Epithelial cell of proximal tubule (primary cell): Measurements from ENCODE around the gene ST6GAL1. TPM values are rescaled to one million over a fixed set of nuclear protein-coding genes. Genes with fewer than 3 reads are reported as not detected.

ENCODE experiments used
- DNase-seq: peaks from one replicate; pipeline ENCODE4 v3.0.0-alpha.2; 2011; ENCODE audit warnings: low read depth
- H3K4me3 ChIP-seq: 2 replicates; pipeline ENCODE4 v1.5.1; 2011; ENCODE audit warnings: low read depth, mild to moderate bottlenecking, low read length
- CTCF ChIP-seq: conservative IDR thresholded peaks from 2 replicates; pipeline ENCODE4 v1.5.1; 2012; ENCODE audit warnings: low read depth, mild to moderate bottlenecking, low read length
- total RNA-seq: library from RNA; depleted of rRNA; stranded (reverse); fragments of >200 nt; gene quantifications from 2 replicates; pipeline ENCODE4 v1.2.3, GENCODE V29; 2015

ST6GAL1 gene
- total RNA-seq, 1 donor from 2014 or later: 23.1 TPM

DNA sequence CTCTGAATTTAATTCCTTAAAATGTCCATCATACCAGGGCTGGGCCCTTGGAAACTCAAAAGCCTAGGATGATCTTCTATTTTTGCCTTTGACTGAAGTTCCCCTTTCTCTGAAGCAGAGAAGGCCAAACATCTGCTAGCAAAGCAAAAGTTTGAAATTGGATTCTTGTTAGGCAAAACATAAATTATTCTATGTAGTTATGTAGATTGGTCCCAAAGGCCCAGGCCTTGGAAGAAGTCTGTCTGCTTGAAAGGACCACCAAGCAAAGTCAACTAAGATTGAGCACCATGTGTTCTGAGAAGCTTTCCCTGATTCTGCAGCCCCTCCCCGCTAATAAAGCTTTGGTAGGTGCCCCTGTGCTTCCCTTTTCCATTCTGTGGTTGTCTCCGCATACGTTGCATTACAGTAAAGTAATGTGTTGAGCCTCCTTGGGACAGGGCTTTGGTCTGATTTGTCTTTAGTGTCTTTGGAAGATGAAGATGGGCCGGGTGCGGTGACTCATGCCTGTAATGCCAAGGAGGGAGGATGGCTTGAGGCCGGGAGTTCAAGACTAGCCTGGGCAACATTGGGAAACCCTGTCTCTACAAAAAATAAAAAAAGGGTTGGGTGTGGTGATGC, 152.5 kb downstream of the ST6GAL1 start:
- DNase-seq: no peak
- H3K4me3 ChIP-seq: no peak overlapping the region
- TF ChIP-seq CTCF: no peak

DNA sequence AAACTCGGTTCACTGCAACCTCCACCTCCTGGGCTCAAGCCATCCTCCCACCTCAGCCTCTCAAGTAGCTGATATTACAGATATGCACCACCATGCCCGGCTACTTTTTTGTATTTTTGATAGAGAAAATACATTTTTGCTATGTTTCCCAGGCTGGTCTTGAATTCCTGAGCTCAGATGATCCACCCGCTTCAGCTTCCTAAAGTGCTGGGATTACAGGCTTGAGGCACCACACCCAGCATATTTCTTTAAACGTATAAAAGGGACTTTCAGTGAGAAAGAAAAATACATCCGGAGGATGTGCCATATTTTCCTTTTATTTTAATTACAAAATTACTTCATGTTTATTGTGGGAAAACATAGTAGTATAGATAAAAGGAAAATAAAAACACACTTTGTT, 153.8 kb downstream of the ST6GAL1 start:
- TF ChIP-seq CTCF: no peak
- no peak for DNase-seq
- H3K4me3 ChIP-seq: no peak overlapping the region

- no peak for DNase-seq
- no peak overlapping the region for H3K4me3 ChIP-seq
- no peak for TF ChIP-seq CTCF
Measured at GRCh38 chr3:187084580-187084979, 154.3 kb downstream of the ST6GAL1 start.

DNA sequence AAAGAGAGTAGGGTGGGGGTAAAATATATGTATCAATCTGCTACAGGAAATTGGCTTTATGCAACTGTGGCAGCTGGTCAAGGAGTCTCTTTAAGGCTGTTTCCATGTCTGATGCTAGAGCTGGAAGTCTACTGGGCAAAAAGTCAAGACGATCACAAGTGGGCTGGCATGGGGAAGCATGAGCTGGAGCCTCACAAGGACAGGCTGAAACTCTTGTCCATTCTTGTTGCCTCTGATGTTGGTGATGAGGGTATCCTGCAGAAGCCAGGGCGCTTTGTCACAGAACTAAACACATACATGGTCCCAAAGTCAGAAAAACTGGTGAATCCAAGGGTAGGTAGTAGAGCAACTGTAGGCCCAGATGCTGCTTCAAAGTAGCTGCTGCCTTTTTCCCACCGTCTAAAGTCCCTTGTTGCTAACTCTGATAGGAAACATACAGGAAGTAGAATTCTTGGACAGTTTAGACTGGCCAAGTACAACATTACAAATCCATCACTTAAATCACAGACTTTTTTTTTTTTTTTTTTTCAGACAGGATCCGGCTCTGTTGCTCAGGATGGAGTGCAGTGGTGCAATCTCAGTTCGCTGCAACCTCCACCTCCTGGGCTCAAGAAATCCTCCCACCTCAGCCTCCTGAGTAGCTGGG, 154.8 kb downstream of the ST6GAL1 start:
- TF ChIP-seq CTCF: no peak
- no peak for DNase-seq
- no peak overlapping the region for H3K4me3 ChIP-seq

- no peak for TF ChIP-seq CTCF
- no peak overlapping the region for H3K4me3 ChIP-seq
- peak; percentile 32 for DNase-seq
Measured at GRCh38 chr3:187085933-187086332, 155.6 kb downstream of the ST6GAL1 start.

GRCh38 chr3:187086831-187087230, 156.5 kb downstream of the ST6GAL1 start:
- no peak overlapping the region for H3K4me3 ChIP-seq
- no peak for TF ChIP-seq CTCF
- no peak for DNase-seq

DNA sequence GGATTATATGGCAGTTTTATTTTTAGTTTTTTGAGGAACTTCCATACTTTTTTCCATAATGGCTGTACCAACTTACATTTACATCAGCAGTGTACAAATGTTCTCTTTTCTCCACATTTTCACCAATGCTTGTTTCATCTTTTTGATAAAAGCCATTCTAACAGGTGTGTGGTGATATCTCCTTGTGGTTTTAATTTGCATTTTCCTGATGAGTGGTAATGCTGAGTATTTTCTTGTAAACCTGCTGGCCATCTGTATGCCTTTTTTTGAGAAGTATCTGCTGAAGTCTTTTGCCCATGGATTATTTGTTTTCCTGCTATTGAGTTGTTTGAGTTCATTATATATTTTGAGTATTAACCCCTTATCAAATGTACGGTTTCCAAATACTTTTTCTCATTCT, 158.4 kb downstream of the ST6GAL1 start:
- no peak for TF ChIP-seq CTCF
- no peak for DNase-seq
- no peak overlapping the region for H3K4me3 ChIP-seq
